ELF-1 (cell line): ENCODE measurements around the gene CAVIN4.

ENCODE experiments used
- DNase-seq: peaks from one replicate; pipeline ENCODE4 v3.0.0-alpha.2; 2016; ENCODE audit warnings: low read depth, low spot score

CAVIN4 gene, protein sequence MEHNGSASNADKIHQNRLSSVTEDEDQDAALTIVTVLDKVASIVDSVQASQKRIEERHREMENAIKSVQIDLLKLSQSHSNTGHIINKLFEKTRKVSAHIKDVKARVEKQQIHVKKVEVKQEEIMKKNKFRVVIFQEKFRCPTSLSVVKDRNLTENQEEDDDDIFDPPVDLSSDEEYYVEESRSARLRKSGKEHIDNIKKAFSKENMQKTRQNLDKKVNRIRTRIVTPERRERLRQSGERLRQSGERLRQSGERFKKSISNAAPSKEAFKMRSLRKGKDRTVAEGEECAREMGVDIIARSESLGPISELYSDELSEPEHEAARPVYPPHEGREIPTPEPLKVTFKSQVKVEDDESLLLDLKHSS

DNA sequence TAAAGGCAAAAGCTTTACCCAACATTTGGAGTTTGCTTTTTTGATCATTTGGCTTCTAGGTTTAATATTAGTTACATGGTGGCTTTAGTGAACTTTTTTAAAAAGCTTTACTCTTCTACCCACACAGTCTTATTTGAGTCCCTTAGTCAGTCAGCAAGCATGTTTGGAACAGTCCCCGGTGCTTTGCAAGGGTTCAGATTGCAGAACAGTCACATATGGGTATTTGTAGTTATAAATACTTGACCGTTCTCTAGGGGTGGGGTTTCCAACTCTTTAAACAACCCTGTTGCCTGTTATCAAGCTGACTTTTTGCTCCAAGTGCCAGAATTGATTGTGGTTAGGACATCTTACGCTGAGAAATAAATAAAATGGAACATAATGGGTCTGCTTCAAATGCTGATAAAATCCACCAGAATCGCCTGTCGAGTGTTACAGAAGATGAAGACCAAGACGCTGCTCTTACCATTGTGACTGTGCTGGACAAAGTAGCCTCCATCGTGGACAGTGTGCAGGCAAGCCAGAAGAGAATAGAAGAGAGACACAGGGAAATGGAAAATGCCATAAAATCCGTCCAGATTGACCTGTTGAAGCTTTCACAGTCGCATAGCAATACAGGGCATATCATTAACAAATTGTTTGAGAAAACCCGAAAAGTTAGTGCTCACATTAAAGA lies at the start of gene CAVIN4:
Gene CAVIN4 (plus strand): TSS at position 304 of the 673 bp plus-strand sequence. CDS start 65 bp downstream, at position 369.
- no peak for DNase-seq

- DNase-seq = no peak
These were observed 43.5 kb upstream of the CAVIN4 start for GRCh38 chr9:100534401-100534800.

DNA sequence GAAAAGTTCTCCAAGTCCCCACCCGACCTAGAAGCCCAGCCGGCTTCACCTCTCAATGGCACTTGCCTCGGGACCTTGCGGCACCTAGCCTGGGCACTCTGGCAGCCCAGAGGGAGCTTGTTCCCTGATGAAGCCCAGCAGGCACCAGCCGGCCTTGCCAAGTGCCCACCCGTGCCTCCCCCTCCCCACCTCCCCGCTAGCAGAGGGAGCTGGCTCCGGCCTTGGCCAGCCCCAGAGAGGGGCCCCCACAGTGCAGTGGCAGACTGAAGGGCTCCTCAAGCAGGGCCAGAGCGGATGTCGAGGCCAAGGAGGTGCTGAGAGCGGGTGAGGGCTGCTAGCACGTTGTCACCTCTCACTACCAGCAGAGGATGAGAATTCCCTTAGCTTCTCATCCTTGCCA lies 37.6 kb upstream of the CAVIN4 start:
- no peak for DNase-seq

- DNase-seq = no peak
These were observed 28.8 kb upstream of the CAVIN4 start for GRCh38 chr9:100549048-100549447.

DNA sequence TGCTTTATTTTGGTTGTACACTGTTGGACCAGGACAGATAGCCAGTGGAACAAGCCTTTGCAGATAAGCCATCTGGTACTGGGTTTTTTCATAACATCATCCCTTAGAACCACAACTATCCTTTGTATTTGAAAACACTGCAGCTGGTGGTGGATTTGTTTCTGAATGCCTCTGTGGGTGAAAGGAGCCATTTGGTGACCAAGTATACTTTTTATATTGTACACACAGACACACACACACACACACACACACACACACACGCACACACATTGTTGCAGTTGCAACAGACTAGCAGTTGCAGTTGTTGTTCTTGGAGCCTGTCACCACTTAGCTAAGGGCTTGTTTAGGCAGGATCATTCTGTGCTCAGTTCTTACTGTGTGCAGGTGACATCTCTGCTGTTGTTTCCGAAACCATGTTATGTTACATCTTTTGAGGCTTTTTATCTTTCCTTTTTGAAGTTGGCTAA lies 22.9 kb upstream of the CAVIN4 start:
- DNase-seq = no peak

- no peak for DNase-seq
These were observed 22.4 kb upstream of the CAVIN4 start for GRCh38 chr9:100555471-100555870.

- DNase-seq = no peak
These were observed 20.8 kb upstream of the CAVIN4 start for GRCh38 chr9:100557053-100557452.

DNA sequence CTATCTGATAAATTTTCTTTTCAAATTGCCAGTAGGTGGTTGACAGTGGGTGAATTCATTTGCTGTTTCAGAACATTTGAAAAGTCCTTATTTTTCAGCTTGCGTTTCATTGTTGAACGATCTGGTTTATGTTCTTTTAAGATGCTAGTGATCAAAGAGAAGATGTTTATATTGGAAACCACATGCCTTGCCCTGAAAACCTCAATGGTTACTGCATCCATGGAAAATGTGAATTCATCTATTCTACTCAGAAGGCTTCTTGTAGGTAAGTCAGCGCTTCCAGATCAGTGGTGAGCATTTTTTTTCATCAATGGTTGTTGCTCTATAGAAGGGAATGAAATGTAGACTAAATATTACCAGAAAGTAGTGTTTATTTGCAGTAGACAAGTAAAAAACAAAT lies 16.6 kb upstream of the CAVIN4 start:
- DNase-seq = no peak

GRCh38 chr9:100567856-100568255 lies 10.0 kb upstream of the CAVIN4 start:
- DNase-seq = no peak

DNA sequence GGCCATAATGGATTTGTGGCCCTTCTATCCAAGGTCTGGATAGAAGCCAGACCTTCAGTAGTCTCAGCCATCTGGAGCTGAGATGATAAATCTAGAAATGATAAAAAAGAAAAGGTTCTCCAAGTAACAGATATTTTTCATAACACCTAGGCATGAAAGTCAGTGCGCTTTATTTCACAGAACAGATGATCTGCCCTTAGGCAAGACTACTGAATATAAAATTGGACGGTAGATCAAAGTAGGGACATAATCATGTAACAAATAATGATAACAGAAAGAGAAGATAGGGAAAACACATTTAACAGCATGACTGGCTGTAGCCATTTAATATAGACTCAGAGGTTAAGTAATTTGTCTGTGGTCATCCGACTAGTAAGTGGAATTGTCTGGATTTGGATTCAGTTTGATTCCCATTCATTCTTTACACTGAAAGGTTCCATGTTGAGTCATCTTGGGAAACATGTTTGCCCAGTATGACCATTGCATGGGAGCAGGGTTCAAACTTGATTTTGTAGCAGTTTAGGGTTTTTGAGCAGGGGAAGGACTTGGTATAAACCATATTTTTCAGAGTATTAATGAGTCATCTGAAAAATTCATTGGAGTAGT lies 4.1 kb upstream of the CAVIN4 start:
- no peak for DNase-seq

GRCh38 chr9:100575006-100575405 lies 2.9 kb upstream of the CAVIN4 start:
- DNase-seq = no peak

DNA sequence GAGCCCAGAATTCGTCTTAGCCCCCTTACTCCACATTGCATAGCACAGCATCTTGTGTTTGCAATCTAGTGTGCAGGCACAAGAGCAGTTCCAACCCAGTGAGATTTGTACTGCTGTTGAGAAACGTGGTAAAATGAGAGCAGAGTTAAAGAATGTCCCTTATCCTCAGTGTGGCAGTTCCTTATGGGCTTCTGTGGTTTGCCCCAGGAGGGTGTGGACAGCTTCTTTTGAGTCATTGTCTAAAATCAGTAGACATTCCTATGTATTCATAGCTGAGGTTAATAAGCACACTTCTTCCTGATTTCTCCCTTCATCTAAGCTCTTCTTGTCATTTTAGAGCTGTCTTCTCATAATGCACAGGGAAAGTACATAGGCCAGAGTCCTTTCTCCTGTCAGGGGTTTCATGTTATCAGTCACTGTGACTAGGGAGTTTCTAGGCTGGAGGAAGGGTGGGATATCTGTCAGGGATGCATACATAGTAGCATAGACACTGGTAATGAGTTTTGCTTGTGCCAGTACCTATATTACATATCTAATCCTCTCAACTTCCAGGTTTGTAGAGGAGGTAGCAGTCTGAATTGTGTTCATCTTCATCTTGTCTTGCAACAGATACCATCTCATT lies 2.0 kb upstream of the CAVIN4 start:
- DNase-seq = no peak

- DNase-seq = no peak
These were observed 731 bp downstream of the CAVIN4 start for GRCh38 chr9:100578610-100579009.

- DNase-seq = no peak
These were observed 1.8 kb downstream of the CAVIN4 start for GRCh38 chr9:100579665-100580064.

DNA sequence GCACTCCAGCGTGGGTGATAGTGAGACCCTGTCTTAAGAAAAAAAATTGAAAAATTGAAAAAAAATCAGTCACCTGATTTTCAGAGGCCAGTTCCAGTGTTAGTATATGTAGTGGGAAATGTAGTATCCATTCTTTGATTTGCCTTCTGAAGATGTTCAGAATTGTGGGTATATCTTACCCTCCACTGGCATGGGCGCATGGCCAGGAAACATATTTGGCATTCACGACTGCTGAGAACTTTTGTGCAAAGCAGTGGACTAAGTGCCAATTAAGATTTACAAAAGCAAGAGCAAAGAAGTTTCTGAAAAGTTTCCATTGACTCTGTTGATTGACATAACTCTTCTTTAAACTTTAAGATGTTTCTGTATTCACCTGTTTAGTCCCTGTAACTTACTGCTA lies 2.4 kb downstream of the CAVIN4 start:
- no peak for DNase-seq

DNA sequence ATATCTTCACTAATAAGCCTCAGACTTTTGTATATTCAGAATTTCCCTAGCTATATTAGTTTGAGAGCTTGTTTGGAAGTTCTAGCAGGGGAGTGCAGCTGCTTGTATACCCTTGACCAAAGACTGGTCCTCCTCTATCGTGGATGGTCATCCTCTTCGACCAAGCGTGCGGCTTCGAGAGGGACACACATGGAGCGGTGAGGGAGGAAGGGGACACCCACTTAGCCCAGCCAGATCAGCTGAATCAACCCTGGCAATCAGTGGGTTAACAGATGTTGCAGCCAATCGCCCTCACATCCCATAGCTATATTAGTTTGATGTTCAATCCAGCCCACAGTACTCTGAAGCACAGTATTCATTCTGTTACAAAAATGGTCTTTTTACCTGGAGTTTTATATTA lies 3.2 kb downstream of the CAVIN4 start:
- DNase-seq = no peak

- no peak for DNase-seq
These were observed 3.8 kb downstream of the CAVIN4 start for GRCh38 chr9:100581661-100582060.

- no peak for DNase-seq
These were observed 5.3 kb downstream of the CAVIN4 start for GRCh38 chr9:100583014-100583802.

DNA sequence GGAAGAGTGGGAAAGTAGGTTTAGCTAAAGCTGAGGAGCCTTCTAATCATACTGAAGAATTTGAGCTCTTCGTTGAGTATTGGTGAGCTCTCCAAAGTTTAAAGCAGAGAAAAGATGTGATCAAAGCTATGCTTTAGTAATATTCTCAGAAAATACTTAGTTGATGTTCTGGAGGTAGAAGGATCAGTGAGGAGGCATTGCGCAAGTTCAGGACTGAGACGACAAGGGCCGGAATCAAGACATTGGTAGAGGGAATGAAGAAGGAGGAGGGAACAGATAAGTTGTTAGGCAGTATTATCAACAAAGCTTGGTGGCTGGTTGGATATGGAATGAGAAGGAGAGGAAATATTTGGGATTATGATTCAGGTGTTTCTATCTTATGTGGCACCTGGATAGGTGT lies 7.1 kb downstream of the CAVIN4 start:
- no peak for DNase-seq

DNA sequence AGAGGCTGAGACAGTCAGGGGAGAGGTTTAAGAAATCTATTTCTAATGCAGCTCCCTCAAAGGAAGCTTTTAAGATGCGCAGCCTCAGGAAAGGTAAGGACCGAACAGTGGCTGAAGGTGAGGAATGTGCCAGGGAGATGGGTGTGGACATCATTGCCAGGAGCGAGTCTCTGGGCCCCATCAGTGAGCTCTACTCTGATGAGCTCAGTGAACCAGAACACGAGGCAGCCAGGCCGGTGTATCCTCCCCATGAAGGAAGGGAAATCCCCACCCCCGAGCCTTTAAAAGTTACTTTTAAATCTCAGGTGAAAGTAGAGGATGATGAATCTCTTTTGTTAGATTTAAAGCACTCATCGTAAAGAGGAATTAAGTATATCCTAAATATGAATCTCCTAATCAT lies 8.2 kb downstream of the CAVIN4 start:
- DNase-seq = no peak

- DNase-seq = no peak
These were observed 9.5 kb downstream of the CAVIN4 start for GRCh38 chr9:100587375-100587774.
